ENCODE data around the gene APH1B. TPM values are rescaled to one million over a fixed set of nuclear protein-coding genes. Genes with fewer than 3 reads are reported as not detected.
"Not testable (repeated sequence)": the region's sequence is repeated elsewhere in the genome, so short reads cannot be mapped to it uniquely, and the experiment has no call there.

The APH1B gene
- total RNA-seq, 1 donor from 2014 or later = 10.2 TPM

DNA sequence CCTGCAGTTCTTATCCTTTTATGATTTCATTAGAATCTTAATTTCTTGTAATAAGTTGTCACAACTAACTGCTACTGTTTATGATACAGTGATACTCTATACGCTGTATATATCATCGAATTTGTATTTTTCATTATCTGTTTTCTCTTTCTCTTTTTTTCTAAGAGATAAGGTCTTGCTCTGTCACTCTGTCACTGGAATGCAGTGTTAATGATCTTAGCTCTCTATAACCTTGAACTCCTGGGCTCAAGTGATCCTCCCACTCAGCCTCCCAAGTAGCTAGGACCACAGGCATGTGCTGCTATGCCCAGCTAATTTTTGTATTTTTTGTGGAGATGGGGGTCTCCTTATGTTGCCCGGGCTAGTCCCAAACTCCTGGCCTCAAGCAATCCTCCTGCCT lies 14.8 kb downstream of the APH1B start:
- intact Hi-C loops (cut with micrococcal nuclease) = no loop called here

DNA sequence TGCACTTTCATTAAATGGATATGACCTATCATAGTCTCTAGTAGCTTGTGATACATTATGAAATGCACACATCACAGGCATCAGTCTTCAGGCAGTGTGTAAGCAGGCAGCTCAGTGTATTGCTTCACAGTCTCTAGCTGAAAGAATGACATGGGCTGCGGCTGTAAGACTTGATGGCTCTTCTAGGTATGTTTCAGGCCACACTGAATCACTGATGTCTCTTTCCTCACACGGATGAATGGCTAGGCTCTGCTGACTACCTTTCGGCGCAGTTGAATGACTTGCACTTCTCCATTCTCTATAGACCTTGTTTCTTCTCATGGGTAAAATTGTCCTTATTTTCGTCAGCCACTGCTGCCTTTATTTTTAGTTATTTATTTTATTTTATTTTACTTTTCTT lies 15.4 kb downstream of the APH1B start:
- intact Hi-C loops (cut with micrococcal nuclease) = no loop called here

DNA sequence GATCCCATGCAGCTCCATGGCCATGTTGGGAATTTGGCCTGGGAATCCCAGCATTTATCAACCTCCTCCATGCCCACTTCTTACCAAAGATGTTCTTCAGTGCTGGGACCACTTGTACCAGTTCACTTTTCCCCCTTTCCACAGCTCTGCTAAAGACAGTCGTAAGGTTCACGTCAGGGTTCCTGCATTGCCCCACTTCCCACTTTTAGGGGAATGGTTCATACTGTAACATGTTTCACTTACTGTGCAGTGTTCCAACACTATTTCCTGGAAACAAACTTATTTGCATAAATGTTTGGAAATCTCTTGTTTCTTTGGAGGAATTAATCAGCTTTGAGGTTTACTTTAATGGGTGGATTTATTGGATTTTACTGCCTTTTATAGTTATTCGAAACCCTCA lies 17.0 kb downstream of the APH1B start:
- intact Hi-C loops (cut with micrococcal nuclease) = no loop called here

DNA sequence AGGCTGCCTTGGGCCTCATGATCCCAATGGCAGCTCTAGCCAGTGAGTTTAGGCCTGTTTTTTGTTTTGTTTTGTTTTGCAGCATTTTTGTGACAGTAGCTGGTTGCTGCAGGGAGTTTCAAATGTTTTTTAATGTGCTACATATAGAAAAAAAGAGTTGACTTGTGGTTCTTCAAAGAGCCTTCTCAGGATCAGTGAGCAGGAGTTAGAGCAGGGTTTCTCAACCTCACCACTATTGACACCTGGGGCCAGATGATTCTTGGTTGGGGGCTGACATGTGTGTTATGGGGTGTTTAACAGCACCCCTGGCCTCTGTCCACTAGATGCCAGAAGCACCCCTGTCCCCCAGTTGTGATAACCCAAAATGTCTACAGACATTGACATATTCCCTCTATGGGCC lies 17.9 kb downstream of the APH1B start:
- intact Hi-C loops (cut with micrococcal nuclease) = no loop called here

DNA sequence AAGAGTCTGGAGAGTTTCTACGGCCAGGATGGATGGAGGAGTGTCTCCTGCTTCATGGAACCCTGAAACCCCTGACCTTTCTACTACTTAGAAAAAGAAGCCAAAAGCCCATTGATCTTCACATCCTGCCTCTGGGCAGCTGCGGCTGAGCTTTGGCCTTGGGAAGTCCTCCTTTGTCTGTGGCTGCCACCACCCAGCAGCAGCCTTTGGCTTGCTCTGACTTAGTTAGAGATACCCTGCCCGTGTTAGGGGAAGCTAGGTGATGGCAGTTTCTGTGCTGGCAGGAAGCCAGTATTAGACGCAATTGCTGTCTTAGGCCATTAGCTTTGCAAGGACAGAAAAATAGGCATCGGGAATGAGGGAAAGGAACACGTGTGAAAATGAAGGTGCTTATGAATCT lies 18.8 kb downstream of the APH1B start:
- intact Hi-C loops (cut with micrococcal nuclease) = no loop called here

DNA sequence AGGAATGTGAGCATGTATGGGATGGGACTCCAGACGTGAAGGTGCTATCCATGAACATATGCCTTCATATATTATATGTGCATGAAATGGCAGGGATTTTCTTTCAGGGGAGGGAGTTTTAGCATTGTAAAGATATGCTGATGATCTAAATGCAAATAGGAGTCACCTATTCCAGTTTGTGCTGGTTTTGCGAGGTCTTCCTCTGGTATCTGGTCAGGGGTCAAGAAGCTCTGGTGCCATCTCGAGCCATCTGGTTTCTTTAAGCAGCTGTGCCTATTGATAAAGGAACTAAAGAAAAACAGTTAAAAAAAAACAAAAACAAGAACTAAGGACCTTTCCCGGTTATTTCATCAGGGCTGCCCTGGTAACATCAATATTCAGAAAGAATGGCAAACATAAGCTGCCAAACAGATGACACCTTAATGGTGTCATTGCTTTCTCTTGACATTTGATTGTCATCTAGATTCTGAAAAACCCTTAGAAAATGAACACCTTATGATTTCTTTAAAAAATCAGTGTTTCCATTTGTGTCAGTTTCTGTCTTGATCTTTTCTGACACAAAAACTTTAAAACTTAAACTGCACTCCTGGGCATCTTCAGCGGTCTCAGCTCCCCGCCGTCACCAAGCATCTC lies 22.7 kb downstream of the APH1B start:
- intact Hi-C loops (cut with micrococcal nuclease) = no loop called here

- intact Hi-C loops (cut with micrococcal nuclease) = no loop called here
Observed at GRCh38 chr15:63301088-63301487, 23.7 kb downstream of the APH1B start.

DNA sequence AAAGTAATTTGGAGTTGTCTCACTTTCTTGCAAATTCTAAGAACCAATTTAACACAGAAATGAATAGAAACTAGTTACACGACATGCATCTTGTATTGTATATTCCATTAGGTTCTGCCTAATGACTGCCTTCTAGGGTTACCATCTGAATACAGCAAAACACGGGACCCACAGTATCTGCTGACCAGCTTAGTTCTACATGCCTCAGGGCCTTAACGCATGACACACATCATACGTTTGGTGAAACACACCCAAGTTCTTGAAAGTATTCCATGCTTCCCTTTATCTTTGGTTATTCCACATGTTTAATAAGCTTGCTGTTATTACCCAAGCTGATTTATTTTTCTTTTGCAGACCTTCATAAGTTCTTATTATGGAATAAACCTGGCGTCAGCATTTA lies 27.9 kb downstream of the APH1B start:
- intact Hi-C loops (cut with micrococcal nuclease) = no loop called here

DNA sequence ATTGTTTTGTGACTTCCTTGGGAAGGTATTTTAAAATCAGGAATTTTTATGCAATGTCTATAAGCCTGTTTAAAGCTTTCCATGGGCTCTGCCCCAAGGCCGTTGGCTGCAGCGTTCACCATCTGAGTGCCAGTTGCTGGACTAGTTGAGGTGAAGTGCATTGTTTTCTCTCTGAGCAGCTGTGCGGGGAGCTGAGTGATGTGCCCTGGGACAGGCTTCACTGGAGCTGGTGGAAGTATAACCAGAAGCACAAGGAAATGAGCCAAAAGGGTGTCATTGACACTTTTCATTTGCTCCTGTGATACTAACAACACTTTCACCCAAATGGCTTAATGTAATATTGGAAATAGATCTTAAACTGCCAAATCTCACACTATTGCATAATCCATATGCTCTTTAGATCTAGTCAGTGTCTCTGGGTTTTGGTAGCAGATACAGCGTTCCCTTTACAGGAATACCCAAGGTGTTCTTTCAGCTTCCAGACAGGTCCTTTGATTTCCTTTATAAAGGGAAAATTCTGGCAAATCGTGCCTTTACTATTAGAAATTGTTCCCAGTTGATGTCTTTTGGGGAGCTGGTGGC lies 29.2 kb downstream of the APH1B start:
- intact Hi-C loops (cut with micrococcal nuclease) = no loop called here

GRCh38 chr15:63308491-63308890 lies 31.1 kb downstream of the APH1B start:
- intact Hi-C loops (cut with micrococcal nuclease) = no loop called here

DNA sequence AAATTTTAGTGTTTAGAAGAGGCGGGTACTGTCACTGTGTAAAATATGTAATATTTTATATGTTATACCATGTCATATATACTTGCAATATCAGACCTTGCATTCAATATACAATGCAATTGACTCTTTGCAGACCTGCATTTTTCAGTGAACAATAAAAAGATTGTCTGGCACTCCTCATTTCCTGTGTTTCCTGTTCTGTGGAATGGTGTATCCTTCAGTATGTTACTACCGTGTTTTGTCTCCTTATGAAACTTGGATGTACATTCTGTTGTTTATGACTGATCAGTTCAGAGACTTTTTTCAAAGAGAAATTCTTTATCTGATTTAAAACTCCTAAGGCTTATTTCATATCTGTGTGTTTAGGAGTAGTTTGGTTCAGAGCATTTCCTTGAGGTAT lies 31.5 kb downstream of the APH1B start:
- intact Hi-C loops (cut with micrococcal nuclease) = no loop called here

GRCh38 chr15:63310646-63311045 lies 33.2 kb downstream of the APH1B start:
- intact Hi-C loops (cut with micrococcal nuclease) = no loop called here

DNA sequence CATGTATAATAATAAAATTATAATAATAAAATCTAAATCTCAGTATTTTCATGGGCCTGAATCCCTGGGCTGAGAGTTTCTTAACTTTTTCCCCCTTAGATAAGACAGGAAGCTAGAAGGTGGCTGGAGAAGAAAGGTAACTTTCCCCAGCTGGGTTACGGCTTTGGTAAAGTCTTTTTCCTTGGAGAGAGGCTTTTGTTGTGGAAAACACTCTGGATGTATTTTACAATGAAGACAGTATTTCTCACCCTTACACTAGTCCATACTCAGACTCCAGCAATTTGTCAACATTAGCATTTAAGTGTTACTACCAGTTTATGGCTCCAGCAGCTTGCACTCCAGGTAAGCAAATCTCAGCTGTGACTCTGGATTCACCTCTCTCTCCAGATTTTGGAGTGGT lies 34.9 kb downstream of the APH1B start:
- intact Hi-C loops (cut with micrococcal nuclease) = no loop called here

GRCh38 chr15:63313825-63314224 lies 36.4 kb downstream of the APH1B start:
- intact Hi-C loops (cut with micrococcal nuclease) = no loop called here

DNA sequence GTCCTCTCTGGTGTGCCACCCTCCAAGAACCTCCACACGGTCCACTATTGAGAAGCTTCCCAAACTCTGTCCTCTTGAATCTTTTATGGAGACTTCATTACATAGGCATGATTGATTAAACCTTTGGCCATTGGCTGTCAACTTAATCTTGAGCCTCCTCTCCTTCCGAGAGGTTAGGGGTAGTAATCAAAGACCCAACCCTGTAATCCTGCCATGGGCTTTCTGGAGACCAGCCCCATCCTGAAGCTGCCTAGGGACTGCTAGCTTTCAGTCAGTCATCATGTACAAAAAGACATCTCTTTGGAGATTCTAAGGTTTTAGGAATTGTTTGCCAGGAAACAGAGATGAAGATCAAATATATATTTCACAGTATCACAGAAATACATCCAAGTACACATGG lies 37.0 kb downstream of the APH1B start:
- intact Hi-C loops (cut with micrococcal nuclease) = no loop called here

GRCh38 chr15:63318344-63318743 lies 40.9 kb downstream of the APH1B start:
- intact Hi-C loops (cut with micrococcal nuclease) = no loop called here

DNA sequence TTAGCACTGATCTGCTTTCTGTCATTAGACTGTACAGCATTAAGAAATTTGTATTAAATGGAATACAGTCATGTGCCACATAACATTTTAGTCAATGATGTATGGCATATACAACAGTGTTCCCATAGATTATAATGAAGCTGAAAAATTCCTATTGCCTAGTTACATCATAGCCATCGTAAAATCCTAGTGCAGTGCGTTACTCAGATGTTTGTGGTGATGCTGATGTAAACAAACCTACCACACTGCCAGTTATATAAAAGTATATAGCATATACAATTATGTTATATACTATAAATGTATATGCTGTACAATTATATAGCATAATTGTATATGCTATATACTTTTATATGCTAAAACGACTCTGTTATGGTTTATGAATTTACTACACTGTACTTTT lies 41.7 kb downstream of the APH1B start:
- intact Hi-C loops (cut with micrococcal nuclease) = no loop called here

- intact Hi-C loops (cut with micrococcal nuclease) = not testable (repeated sequence)
Observed at GRCh38 chr15:63320446-63320845, 43.0 kb downstream of the APH1B start.

DNA sequence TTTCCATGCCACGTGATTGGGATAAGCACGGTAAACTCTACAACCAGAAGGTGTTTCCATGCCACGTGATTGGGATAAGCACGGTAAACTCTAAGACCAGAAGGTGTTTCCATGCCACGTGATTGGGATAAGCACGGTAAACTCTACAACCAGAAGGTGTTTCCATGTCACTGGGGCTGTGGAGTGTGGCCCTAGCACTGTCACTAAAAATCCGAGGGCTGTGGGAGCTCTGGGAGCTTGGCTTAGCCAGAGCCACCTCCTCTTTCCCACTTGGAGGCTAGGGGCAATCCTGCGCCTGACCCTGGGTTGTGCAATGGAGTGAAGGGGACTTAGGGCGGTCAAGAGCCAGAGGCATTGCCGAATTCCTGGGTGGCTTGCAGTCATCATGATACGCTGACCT lies 43.6 kb downstream of the APH1B start:
- intact Hi-C loops (cut with micrococcal nuclease) = not testable (repeated sequence)

- intact Hi-C loops (cut with micrococcal nuclease) = no loop called here
Observed at GRCh38 chr15:63321462-63321861, 44.1 kb downstream of the APH1B start.

- intact Hi-C loops (cut with micrococcal nuclease) = no loop called here
Observed at GRCh38 chr15:63322541-63322940, 45.1 kb downstream of the APH1B start.

DNA sequence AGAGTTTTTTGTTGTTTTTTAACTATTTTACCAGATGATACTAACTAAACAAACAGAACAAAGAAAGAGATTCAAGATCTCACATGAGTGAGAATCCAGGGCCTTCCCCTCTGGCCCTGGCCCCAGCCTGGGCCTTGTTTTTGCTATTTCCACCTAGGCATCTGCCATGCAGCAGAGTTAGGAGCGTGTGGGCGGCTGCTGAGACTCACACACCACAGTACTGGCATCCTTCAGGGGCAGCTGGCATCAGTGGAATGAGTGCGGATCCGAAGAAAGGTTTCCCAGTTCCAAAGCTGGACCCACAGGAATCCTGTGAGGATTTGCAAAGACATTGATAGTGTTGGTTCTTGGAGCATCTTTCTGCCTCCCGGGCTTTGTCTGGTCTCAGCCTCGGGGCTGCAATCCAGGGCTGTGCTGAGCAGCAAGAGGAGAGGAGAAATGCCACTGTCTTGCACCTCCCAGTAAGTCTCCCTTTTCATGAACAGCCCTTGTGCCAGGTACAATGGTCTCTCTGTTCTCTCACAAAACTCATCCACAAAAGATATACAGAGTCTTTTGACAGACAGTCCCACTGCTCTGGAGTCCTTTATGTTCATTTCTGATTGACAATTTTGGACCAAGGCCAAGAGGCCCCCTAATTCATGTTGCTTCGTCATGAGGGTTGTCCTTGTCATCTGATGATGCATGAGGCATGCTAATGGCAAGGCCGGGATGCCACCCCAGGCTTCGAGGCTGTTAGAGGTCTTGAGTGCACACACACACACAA lies 46.6 kb downstream of the APH1B start:
- intact Hi-C loops (cut with micrococcal nuclease) = no loop called here

- intact Hi-C loops (cut with micrococcal nuclease) = no loop called here
Observed at GRCh38 chr15:63324770-63325169, 47.4 kb downstream of the APH1B start.

Data from T-helper 1 cell treated with Interleukin-12 subunit alpha and Interleukin-12 subunit beta and Interleukin-4 antibody, amounts not matched to agents 30 ng/mL and 1 ng/mL, for 36 hours (primary cell).